WTC11 (cell line): ENCODE results near the gene GOLGA6L10. TPM values are rescaled to one million over a fixed set of nuclear protein-coding genes. Genes with fewer than 3 reads are reported as not detected.
"Not testable (repeated sequence)": the region's sequence is repeated elsewhere in the genome, so short reads cannot be mapped to it uniquely, and the experiment has no call there.

Experiments
- ATAC-seq: fragments of 200-7000 bp; cut with Tn5 transposase; 2 replicates; pipeline ENCODE4 v1.10.0; 2021; ENCODE audit warnings: mild to moderate bottlenecking, moderate library complexity
- CTCF ChIA-PET: fragments of 300-600 bp; sonication (Branson Sonifier 250); formaldehyde crosslinking; loops from one replicate; lab custom pipeline; 2021; ENCODE audit warnings: antibody characterized with exemption; lab: Charles Lee
- POLR2A ChIA-PET: fragments of 350-600 bp; sonication (Branson Sonifier 250); formaldehyde crosslinking; loops from one replicate; lab custom pipeline; 2021; ENCODE audit warnings: antibody characterized with exemption; lab: Charles Lee
- DNase-seq: peaks from one replicate; pipeline ENCODE4 v3.0.0; 2021; ENCODE audit warnings: low spot score
- H3K27ac Mint-ChIP-seq: 2 replicates; pipeline ENCODE4 v1.8.0; 2021; ENCODE audit warnings: mixed read lengths
- H3K27me3 Mint-ChIP-seq: 2 replicates; pipeline ENCODE4 v1.8.0; 2021; ENCODE audit warnings: low read depth, mild to moderate bottlenecking, moderate library complexity, mixed read lengths
- H3K36me3 Mint-ChIP-seq: 2 replicates; pipeline ENCODE4 v1.8.0; 2021; ENCODE audit warnings: mixed read lengths
- H3K4me1 Mint-ChIP-seq: 2 replicates; pipeline ENCODE4 v1.8.0; 2022; ENCODE audit warnings: mixed read lengths
- H3K4me3 Mint-ChIP-seq: 2 replicates; pipeline ENCODE4 v1.8.0; 2021; ENCODE audit warnings: mild to moderate bottlenecking, moderate library complexity, mixed read lengths
- H3K9me3 Mint-ChIP-seq: 2 replicates; pipeline ENCODE4 v1.8.0; 2021; ENCODE audit warnings: mixed read lengths
- total RNA-seq: library from RNA; stranded (reverse); gene quantifications from 3 replicates; pipeline ENCODE4 v1.2.3, GENCODE V29; 2021

GOLGA6L10 gene
- total RNA-seq, 1 experiment from 2014 or later, result 5.8 TPM

DNA sequence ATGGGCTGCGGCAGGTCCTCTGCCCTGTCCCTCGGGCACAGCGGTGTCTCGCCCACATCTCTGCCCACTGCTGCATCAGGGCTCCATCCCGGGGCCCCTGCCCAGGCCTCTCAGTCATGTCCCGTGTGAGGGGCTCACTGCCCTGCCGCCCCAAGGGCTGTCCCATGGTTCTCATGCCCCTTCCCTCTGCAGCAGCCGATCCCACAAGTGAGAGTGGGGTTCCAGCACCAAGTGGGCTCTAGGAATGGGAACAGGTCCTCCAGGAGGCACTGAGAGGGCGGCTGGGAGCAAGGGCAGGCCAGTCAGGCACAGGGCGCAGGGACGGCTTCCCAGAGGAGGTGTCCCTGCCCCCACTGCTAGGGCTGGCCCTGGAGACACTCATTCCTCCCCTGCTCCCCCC, 18.4 kb downstream of the GOLGA6L10 start:
- POLR2A ChIA-PET, H3K36me3 Mint-ChIP-seq, ATAC-seq, H3K4me1 Mint-ChIP-seq, DNase-seq, CTCF ChIA-PET, H3K27me3 Mint-ChIP-seq, H3K4me3 Mint-ChIP-seq, H3K27ac Mint-ChIP-seq, H3K9me3 Mint-ChIP-seq: not testable (repeated sequence)

GRCh38 chr15:82329039-82329438, 20.2 kb downstream of the GOLGA6L10 start:
- DNase-seq, POLR2A ChIA-PET, H3K9me3 Mint-ChIP-seq, H3K36me3 Mint-ChIP-seq, H3K27me3 Mint-ChIP-seq, H3K4me1 Mint-ChIP-seq, CTCF ChIA-PET, H3K27ac Mint-ChIP-seq, H3K4me3 Mint-ChIP-seq: not testable (repeated sequence)
- peak; percentile 58 for ATAC-seq

- CTCF ChIA-PET, H3K27ac Mint-ChIP-seq, ATAC-seq, H3K9me3 Mint-ChIP-seq, H3K27me3 Mint-ChIP-seq, H3K4me1 Mint-ChIP-seq, POLR2A ChIA-PET, H3K4me3 Mint-ChIP-seq, DNase-seq, H3K36me3 Mint-ChIP-seq: not testable (repeated sequence)
Observed at GRCh38 chr15:82327372-82327771, 21.9 kb downstream of the GOLGA6L10 start.

- POLR2A ChIA-PET, H3K9me3 Mint-ChIP-seq, ATAC-seq, H3K27me3 Mint-ChIP-seq, DNase-seq, H3K27ac Mint-ChIP-seq, H3K4me3 Mint-ChIP-seq, H3K4me1 Mint-ChIP-seq, H3K36me3 Mint-ChIP-seq, CTCF ChIA-PET: not testable (repeated sequence)
Observed at GRCh38 chr15:82326896-82327295, 22.4 kb downstream of the GOLGA6L10 start.

- H3K27ac Mint-ChIP-seq, result not testable (repeated sequence)
Observed at GRCh38 chr15:82325646-82326045, 23.6 kb downstream of the GOLGA6L10 start.

GRCh38 chr15:82324831-82325230, 24.4 kb downstream of the GOLGA6L10 start:
- H3K9me3 Mint-ChIP-seq, H3K4me1 Mint-ChIP-seq, ATAC-seq, POLR2A ChIA-PET, H3K4me3 Mint-ChIP-seq, CTCF ChIA-PET, H3K27ac Mint-ChIP-seq, H3K27me3 Mint-ChIP-seq, H3K36me3 Mint-ChIP-seq, DNase-seq: not testable (repeated sequence)

More at GRCh38 chr15:82325646-82326045, 23.6 kb downstream of the GOLGA6L10 start:
- H3K4me3 Mint-ChIP-seq, H3K9me3 Mint-ChIP-seq, ATAC-seq, POLR2A ChIA-PET, DNase-seq, H3K4me1 Mint-ChIP-seq, CTCF ChIA-PET, H3K36me3 Mint-ChIP-seq, H3K27me3 Mint-ChIP-seq: not testable (repeated sequence)

DNA sequence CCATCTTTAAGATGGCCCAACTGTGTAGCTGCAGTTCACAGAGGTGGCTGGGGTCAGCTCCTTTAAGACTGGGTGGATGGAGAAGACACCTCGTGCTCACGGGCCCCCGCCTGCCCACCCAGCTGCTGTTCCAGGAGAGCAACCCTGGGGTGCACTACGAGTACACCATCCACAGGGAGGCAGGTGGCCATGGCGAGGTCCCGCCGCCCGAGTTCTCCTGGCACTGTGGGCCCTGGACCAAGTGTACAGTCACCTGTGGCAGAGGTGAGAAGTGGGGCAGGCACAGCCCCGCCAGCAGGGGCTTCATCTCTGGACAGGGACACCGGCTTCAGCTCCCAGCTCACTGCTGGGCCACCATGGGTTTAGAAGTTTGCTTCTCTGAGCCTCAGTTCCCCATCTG, 26.8 kb downstream of the GOLGA6L10 start:
- H3K4me1 Mint-ChIP-seq, H3K27ac Mint-ChIP-seq, H3K9me3 Mint-ChIP-seq, ATAC-seq, POLR2A ChIA-PET, DNase-seq, H3K4me3 Mint-ChIP-seq, H3K27me3 Mint-ChIP-seq, H3K36me3 Mint-ChIP-seq, CTCF ChIA-PET: not testable (repeated sequence)

DNA sequence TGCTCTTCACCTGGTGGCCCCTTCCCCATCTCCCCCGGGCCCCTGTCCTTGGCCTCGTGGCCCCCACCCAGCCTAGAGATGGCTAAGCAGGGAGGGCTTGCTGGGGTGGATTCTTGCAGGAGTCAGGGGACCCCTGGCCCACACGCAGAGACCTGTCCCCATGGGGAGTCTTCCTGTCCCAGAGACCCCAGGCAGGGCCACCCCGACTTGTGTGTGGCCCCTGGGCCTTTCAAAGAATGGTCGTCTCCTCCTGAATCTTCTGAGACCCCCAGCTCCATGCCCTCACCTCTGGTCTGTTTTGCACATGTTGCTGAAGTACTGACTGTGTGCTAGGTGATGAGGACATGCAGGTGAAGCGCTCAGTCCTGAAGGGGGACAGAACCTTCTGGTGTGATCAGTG, 28.4 kb downstream of the GOLGA6L10 start:
- H3K4me3 Mint-ChIP-seq, H3K9me3 Mint-ChIP-seq, H3K27me3 Mint-ChIP-seq, H3K4me1 Mint-ChIP-seq, CTCF ChIA-PET, DNase-seq, H3K27ac Mint-ChIP-seq, ATAC-seq, H3K36me3 Mint-ChIP-seq, POLR2A ChIA-PET: not testable (repeated sequence)

DNA sequence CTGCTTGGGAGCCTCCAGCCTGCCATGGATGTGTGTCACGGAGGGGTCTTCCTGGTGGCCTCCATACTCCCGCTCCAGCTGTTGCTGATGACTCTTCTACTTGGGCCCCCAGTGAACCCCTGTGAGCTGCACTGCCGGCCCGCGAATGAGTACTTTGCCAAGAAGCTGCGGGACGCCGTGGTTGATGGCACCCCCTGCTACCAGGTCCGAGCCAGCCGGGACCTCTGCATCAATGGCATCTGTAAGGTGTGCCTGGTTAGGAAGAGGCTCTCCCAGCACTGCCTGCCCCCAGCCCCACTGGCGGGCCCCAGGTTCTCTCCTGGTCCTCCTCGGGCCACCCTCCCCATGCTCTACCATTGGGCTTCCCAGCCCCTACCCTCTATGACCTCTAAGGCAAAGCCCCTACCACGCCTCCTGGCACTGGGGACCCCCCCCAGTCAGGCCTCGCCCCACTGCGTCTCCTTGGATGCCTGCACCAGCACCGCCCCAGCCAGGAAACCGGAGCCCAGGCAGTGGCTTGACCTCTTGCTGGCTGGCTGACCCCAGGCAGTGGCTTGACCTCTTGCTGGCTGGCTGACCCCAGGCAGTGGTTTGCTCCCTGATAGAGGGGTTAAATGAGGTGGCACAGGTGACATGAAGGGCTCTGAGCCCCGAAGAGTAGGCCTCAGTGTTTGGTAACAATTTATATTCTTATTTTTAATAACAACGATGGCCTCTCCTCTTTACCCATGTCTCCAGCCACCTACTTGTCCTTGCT, 29.6 kb downstream of the GOLGA6L10 start:
- CTCF ChIA-PET, H3K27me3 Mint-ChIP-seq, H3K4me1 Mint-ChIP-seq, H3K36me3 Mint-ChIP-seq, ATAC-seq, H3K4me3 Mint-ChIP-seq, DNase-seq, POLR2A ChIA-PET, H3K9me3 Mint-ChIP-seq, H3K27ac Mint-ChIP-seq: not testable (repeated sequence)

GRCh38 chr15:82318281-82318680, 31.0 kb downstream of the GOLGA6L10 start:
- POLR2A ChIA-PET, H3K27me3 Mint-ChIP-seq, H3K9me3 Mint-ChIP-seq, ATAC-seq, H3K36me3 Mint-ChIP-seq, H3K4me3 Mint-ChIP-seq, H3K4me1 Mint-ChIP-seq, H3K27ac Mint-ChIP-seq, DNase-seq, CTCF ChIA-PET: not testable (repeated sequence)

DNA sequence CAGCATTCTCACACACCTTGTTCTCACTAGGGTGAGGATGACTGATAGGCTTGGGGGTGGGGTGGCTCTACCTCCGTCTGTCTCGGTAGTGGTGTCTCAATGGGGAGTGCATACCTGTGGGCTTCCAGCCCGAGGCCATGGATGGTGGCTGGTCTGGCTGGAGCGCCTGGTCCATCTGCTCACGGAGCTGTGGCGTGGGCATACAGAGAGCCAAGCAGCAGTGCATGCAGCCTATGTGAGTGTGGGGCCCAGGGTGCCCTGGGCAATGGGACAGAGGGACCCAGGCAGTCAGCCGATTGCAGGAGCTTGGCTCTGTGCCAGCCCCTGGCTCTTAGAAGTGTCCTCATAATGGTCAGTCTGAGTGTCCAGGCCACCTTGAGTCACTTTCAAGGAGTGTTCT, 31.8 kb downstream of the GOLGA6L10 start:
- H3K27ac Mint-ChIP-seq, ATAC-seq, H3K4me3 Mint-ChIP-seq, DNase-seq, CTCF ChIA-PET, POLR2A ChIA-PET, H3K4me1 Mint-ChIP-seq, H3K36me3 Mint-ChIP-seq, H3K9me3 Mint-ChIP-seq, H3K27me3 Mint-ChIP-seq: not testable (repeated sequence)
